A673 (cell line): ENCODE data around the gene SIRPG. TPM values are rescaled to one million over a fixed set of nuclear protein-coding genes. Genes with fewer than 3 reads are reported as not detected.

Source experiments
- BruUV-seq: library from RNA; stranded (reverse); fragments of 400-500 nt; replicated peaks from 2 replicates; lab custom pipeline; 2021; lab: Mats Ljungman, UMichigan
- CTCF ChIA-PET: fragments of 300-600 bp; sonication (Branson Sonifier 250); formaldehyde crosslinking; loops from one replicate; lab custom pipeline; 2022; ENCODE audit warnings: antibody characterized with exemption; lab: Charles Lee
- POLR2A ChIA-PET: fragments of 300-600 bp; sonication (Branson Sonifier 250); formaldehyde crosslinking; loops from one replicate; lab custom pipeline; 2022; ENCODE audit warnings: antibody characterized with exemption; ENCODE audit not compliant: low non-redundant PET; lab: Charles Lee
- DNase-seq: peaks from one replicate; pipeline ENCODE4 v3.0.0-alpha.2; 2015; ENCODE audit warnings: low spot score
- H3K27ac ChIP-seq: fragments of 200-600 bp; sonication (generic); 2 replicates; pipeline ENCODE4 v1.5.1; 2016; ENCODE audit warnings: mixed run types, low read depth, mild to moderate bottlenecking, mixed read lengths, antibody characterized with exemption, low read length; ENCODE audit not compliant: poor library complexity, severe bottlenecking
- H3K27me3 ChIP-seq: fragments of 200-600 bp; sonication (generic); replicated peaks from 2 replicates; pipeline ENCODE4 v1.6.1; 2017; ENCODE audit warnings: mixed run types, low read depth, mild to moderate bottlenecking, mixed read lengths, antibody characterized with exemption, low read length; ENCODE audit not compliant: insufficient read depth, poor library complexity
- H3K36me3 ChIP-seq: fragments of 200-600 bp; sonication (generic); 2 replicates; pipeline ENCODE4 v1.6.1; 2016; ENCODE audit warnings: mixed run types, mild to moderate bottlenecking, mixed read lengths, antibody characterized with exemption, low read length; ENCODE audit not compliant: insufficient read depth, poor library complexity, severe bottlenecking
- H3K4me1 ChIP-seq: fragments of 200-600 bp; sonication (generic); 2 replicates; pipeline ENCODE4 v1.6.1; 2017; ENCODE audit warnings: mixed run types, mild to moderate bottlenecking, mixed read lengths, antibody characterized with exemption, low read length; ENCODE audit not compliant: insufficient read depth, poor library complexity, severe bottlenecking
- H3K4me3 ChIP-seq: fragments of 200-600 bp; sonication (generic); 2 replicates; pipeline ENCODE4 v1.5.1; 2016; ENCODE audit warnings: low read depth, mixed run types, mild to moderate bottlenecking, mixed read lengths, low read length; ENCODE audit not compliant: poor library complexity, severe bottlenecking
- H3K9me3 ChIP-seq: fragments of 200-600 bp; sonication (generic); 2 replicates; pipeline ENCODE4 v1.6.1; 2016; ENCODE audit warnings: mixed run types, low read depth, mild to moderate bottlenecking, mixed read lengths, antibody characterized with exemption, low read length; ENCODE audit not compliant: poor library complexity, severe bottlenecking
- EZH2 ChIP-seq: fragments of 200-600 bp; sonication (generic); IDR thresholded peaks from 2 replicates; pipeline ENCODE4 v1.6.1; 2017; ENCODE audit warnings: borderline replicate concordance, low read depth, mild to moderate bottlenecking, mixed read lengths, antibody characterized with exemption, low read length; ENCODE audit not compliant: poor library complexity, severe bottlenecking
- intact Hi-C: fragments of 100-400 bp; cut with micrococcal nuclease; formaldehyde crosslinking; loops from one replicate; pipeline ENCODE4 v1.10.0; 2022; ENCODE audit not compliant: unreplicated experiment
- total RNA-seq: library from RNA; stranded (reverse); gene quantifications from 2 replicates; pipeline ENCODE4 v1.2.3, GENCODE V29; 2021
- TF ChIP-seq, protein P1 (sequence below): fragments of 300-800, 200-600 bp; sonication (generic); conservative IDR thresholded peaks from 2 replicates; pipeline ENCODE4 v1.5.1; 2017; ENCODE audit warnings: low read depth, mild to moderate bottlenecking, antibody characterized with exemption, low read length, moderate library complexity, mixed read lengths

The SIRPG gene
- total RNA-seq, 1 experiment from 2014 or later, result not detected

DNA sequence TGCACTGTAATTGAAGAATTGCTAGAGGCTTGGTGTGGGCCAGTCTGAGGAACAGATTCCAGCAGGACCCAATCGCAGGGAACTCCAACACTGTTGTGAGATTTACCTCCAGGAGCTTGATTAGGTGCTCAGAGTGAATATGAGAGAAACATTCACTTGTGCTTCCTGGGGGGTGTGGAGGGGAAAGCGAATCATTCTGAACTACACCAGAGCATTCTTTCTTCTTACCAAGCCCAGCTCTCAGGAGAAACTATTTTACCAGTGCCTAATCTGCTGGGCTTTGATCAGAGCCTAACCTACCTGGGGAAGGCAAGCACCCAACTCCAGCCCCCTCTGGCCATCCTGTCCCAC is 30.4 kb downstream of the SIRPG start:
- no peaks in the 10 kb centered on the region for H3K4me1 ChIP-seq
- peaks cover 15% of the 10 kb centered on the region for H3K27me3 ChIP-seq
- no peak for DNase-seq
- TF ChIP-seq, protein P1, sequence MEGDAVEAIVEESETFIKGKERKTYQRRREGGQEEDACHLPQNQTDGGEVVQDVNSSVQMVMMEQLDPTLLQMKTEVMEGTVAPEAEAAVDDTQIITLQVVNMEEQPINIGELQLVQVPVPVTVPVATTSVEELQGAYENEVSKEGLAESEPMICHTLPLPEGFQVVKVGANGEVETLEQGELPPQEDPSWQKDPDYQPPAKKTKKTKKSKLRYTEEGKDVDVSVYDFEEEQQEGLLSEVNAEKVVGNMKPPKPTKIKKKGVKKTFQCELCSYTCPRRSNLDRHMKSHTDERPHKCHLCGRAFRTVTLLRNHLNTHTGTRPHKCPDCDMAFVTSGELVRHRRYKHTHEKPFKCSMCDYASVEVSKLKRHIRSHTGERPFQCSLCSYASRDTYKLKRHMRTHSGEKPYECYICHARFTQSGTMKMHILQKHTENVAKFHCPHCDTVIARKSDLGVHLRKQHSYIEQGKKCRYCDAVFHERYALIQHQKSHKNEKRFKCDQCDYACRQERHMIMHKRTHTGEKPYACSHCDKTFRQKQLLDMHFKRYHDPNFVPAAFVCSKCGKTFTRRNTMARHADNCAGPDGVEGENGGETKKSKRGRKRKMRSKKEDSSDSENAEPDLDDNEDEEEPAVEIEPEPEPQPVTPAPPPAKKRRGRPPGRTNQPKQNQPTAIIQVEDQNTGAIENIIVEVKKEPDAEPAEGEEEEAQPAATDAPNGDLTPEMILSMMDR, result no peak
- TF ChIP-seq EZH2, result no peak
- H3K9me3 ChIP-seq, result no peaks in the 10 kb centered on the region
- CTCF ChIA-PET, result no interaction called here
- intact Hi-C loops, result no loop called here
- H3K27ac ChIP-seq, result no peak overlapping the region
- POLR2A ChIA-PET, result interaction anchor here (0.7 kb wide), 1 partner anchor 380 kb away, joined by 3 read pairs; no protein-coding TSS in a partner anchor
- BruUV-seq, result no TSS peak
- H3K36me3 ChIP-seq, result no peaks in the 10 kb centered on the region
- H3K4me3 ChIP-seq, result no peak overlapping the region

- Histone ChIP-seq H3K4me3 (no peak overlapping the region), H3K27ac (no peak overlapping the region), H3K27me3 (peaks cover 15% of the 10 kb centered on the region), H3K4me1 (no peaks in the 10 kb centered on the region), H3K9me3 (no peaks in the 10 kb centered on the region), H3K36me3 (no peaks in the 10 kb centered on the region)
- TF ChIP-seq, protein P1, result no peak
- TF ChIP-seq EZH2, result no peak
- intact Hi-C loops, result no loop called here
- ChIA-PET CTCF (no interaction called here), POLR2A (interaction anchor here (0.7 kb wide), 1 partner anchor 380 kb away, joined by 3 read pairs; no protein-coding TSS in a partner anchor)
- BruUV-seq, result no TSS peak
- DNase-seq, result no peak
Measured at GRCh38 chr20:1626528-1627199, 30.9 kb downstream of the SIRPG start.

DNA sequence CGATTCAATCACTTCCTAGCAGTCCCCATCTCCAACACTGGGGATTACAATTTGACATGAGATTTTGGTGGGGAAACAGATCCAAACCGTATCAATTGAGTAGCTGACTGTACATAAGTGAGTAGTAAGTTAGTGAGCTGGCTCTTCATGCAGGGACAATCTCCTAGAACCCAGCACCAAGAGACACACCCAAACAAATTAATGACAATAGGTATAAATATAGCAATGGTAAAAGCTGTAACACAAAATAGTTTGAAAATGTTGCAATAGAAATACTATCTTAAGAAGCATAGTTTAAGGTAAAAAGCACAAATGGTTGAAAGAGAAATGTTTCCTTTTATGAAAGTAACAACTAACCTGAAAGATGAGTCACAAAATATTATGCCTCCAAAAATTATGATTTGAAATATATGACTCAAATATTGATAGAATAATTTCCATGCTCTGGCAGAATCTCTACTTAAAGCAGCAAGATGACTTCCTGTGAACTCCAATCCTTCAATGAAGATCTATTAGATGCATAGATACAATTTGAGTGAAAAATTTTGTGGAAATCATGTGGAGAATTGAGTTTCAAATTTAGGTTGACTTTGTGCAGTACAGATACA is 32.4 kb downstream of the SIRPG start:
- Histone ChIP-seq H3K27ac (no peak overlapping the region), H3K27me3 (peaks cover 15% of the 10 kb centered on the region), H3K4me3 (no peak overlapping the region), H3K9me3 (no peaks in the 10 kb centered on the region), H3K36me3 (no peaks in the 10 kb centered on the region), H3K4me1 (no peaks in the 10 kb centered on the region)
- CTCF ChIA-PET, result no interaction called here
- no peak for TF ChIP-seq EZH2
- TF ChIP-seq, protein P1, result no peak
- no TSS peak for BruUV-seq
- DNase-seq, result no peak
- intact Hi-C loops, result no loop called here
- POLR2A ChIA-PET, result no interaction called here
